GM12872 (cell line): Measurements from ENCODE around the gene B4GALNT4.

Source experiments
- TF ChIP-seq, protein P1 (sequence below): IDR thresholded peaks from 3 replicates; pipeline ENCODE4 v1.5.1; 2011; ENCODE audit warnings: low read depth, mild to moderate bottlenecking, low read length, moderate library complexity; ENCODE audit not compliant: insufficient read depth

B4GALNT4 gene

DNA sequence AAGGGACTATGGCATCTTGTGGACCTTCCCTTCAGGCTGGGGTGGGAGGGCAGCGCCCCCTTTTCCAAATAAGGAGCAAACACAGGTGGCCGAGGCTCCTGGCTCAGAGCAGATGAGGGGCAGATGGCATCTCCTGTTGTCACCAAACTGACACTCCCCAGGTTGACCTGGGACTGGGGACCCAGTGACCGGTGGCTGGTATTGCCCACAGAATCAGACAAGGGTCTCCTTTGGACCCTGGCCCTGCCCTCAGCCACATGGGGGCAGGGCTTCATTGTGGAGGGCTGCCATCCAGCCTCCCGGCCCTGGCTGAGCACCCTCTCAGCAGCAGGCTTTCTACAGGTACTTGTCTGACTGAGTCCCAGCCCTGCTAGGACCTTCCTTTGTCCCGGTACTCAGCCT lies 46.3 kb downstream of the B4GALNT4 start:
- TF ChIP-seq, protein P1, sequence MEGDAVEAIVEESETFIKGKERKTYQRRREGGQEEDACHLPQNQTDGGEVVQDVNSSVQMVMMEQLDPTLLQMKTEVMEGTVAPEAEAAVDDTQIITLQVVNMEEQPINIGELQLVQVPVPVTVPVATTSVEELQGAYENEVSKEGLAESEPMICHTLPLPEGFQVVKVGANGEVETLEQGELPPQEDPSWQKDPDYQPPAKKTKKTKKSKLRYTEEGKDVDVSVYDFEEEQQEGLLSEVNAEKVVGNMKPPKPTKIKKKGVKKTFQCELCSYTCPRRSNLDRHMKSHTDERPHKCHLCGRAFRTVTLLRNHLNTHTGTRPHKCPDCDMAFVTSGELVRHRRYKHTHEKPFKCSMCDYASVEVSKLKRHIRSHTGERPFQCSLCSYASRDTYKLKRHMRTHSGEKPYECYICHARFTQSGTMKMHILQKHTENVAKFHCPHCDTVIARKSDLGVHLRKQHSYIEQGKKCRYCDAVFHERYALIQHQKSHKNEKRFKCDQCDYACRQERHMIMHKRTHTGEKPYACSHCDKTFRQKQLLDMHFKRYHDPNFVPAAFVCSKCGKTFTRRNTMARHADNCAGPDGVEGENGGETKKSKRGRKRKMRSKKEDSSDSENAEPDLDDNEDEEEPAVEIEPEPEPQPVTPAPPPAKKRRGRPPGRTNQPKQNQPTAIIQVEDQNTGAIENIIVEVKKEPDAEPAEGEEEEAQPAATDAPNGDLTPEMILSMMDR = no peak

DNA sequence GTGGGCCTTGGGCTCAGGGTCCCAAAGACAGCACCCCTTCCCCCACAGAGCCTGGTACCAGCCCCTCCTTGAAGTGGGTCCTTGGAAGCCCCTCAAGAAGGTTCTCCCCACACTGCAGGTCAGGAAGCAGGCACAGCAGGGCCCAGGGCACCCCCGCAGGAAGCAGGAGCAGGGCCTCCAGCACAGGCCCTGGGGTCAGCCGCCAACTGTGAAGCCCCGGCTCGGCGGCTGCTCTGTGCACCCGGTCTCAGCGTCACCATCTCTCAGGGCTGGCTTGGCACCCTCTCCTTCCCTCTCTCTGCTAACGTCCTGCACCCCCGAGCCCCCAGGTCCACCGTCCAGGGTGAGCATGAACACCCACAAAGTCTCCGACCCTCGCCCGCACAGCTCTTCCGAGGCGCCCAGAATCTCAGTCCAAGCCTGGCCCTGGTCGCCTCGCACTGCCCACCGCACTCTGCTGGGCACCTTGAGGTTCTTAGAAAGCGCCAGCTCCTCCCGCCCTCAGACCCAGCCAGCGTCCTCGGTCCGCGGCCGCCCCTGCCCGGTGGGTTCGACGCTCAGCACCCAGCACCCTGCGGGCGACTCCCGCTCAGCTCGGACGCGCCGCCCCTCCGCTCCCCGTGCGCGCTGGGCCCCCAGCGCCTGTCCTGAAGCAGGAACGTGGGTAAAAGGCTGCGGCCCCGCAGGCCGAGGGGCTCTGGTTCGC lies 46.9 kb downstream of the B4GALNT4 start:
- TF ChIP-seq, protein P1 = no peak

DNA sequence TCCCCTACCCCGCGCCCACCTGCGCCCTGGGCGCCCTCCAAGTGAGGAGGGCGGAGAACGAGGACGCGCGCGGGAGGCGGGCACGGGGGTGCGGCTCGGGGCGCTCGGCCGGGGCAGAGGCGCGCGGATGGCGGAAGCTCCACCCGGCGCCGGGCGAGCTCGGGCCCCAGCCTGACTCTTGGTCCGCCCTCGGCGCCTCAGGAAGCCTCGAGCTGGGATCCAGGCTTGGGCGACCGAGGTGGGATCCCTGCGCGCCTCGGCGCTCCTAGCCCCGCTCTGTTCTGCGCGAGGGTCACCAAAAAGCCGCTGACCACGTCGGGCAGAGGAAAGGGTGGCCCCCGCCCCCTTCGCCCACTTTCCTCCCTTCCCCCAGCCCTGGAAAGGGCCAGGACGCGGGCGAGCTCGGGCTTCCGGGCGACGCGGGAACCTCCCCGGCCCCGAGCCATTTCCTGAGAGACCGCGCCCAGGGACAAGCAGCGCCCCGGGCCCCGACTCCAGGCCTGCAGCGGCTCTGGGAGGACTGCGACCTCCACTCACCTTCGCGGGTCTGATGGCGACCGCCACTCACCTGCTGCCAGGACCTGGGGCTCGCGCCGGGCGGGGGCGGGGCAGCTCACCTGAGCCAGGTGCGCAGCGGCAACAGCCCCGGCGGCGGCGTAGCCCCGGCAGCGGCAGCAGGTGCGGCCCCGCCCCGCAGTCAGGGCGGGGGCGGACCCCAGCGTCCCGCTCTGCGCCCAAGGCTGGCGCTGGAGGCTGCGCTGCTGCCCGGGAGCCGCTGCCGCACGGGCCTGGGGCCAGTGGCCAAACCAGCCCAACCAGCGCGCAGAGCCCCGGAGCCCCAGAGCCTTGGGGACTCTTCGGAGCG lies 47.7 kb downstream of the B4GALNT4 start:
- TF ChIP-seq, protein P1 = no peak

DNA sequence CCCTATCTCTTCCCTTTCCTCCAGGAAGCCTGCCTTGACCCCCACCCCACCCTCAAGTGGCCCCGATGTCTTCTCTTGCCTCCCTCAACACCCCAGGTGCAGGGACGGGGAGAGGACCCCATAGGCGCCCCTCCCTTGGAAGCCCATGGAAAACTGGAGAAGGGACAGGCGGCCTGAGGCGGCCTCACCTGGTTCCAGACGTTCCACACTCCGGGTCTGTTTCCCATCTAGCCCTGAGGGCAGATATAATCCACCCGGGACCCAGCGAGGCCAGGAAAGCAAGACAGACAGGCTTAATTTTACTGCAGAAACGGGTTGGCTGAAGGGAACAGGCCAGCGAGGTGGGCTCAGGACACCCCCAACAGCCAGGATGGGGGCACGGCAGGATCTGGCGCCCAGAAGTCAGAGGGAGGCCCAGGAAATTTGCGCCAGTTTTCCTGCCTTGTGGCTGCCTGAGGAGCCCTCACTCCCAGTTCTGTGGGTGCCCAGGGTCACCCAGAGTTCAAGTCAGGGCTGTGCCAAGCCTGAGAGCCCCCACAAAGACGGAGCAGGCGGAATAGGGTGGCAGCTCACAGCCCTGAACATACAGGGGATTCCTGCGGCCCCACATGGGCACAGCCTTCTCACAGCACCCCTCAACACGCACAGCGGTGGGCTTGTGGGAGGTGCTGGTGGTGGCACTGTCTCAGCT lies 48.5 kb downstream of the B4GALNT4 start:
- TF ChIP-seq, protein P1 = no peak

DNA sequence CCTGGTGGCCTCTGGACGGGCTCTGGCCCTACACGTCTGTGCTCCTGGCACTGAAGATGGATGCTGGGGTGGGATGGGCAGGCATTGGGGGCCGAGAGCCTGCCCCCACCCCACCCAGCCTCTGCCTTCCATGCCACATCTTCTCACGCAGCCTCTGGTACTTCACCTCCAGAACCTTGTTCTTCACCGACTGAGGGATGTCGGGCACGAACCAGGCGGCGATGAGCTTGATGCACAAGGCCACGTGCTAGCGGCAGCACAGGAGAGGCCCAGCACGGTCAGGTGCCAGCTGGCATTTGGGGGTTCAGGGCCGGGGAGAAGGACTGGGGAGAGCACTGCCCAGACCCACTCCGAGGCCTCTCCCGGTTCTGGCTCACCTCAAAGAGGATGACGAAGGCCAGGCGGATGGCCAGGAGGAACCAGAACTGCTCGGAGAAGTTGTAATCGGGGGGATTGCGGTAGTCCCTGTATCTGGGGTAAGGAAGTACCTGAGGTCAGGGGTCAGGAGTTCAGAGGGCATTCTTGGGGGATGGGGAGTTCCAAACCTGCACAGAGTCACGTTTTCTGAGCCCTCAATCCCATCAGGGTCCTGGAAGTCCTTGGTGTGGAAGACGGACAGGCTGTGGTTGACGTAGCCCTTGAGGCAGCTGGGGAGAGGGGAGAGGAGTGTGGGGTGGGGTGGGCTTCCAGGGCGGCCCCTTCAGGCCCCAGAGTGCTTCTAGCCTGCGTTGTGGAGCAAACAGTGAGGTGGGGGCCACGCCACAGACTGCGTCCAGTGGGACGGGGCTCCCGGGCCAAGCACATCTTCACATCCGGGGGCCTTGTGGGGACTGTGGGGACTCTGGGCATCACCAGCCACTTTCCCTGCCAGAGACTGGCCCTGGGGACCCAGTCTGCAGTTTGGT lies 49.3 kb downstream of the B4GALNT4 start:
- TF ChIP-seq, protein P1 = no peak

DNA sequence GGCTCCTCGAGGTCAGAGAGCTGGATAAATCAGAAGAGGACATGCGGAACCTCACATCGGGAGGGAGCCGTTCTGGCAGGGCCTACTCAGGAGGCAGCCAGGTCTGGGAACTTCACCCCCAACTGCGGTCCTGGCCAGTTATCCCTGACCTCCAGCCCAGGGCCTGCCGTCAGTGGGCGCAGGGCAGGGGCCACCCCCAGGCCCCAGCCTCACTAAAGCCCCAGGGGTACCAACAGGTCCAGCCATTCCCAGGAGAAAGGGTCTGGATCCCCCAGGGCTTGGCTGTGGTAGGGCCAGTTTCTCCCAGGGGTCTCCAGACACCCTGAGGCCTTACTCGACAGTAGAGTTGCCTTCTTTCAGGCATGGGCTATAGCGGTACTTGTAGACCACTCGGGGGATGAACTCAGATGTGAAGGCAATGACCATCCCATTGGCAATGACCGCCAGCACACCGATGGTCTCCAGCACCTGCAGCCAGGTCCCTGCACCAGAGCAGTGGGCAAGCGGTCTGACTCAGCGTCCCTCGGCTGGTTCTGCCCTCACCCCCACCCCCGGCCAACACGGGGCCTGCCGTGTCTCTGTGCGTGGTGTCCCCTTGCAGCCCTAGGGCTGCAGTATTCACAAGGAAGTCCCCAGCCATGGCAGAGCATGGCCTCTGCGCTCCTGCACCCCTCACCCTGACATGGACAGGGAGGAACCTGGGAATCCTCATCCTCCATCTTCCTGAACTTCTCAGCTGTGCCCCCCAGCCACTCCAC lies 50.1 kb downstream of the B4GALNT4 start:
- TF ChIP-seq, protein P1 = no peak
